CD4-positive, alpha-beta T cell (primary cell): Measurements from ENCODE around the gene NPAS3. TPM values are rescaled to one million over a fixed set of nuclear protein-coding genes. Genes with fewer than 3 reads are reported as not detected.

Source experiments
- ATAC-seq: fragments of 200-7000 bp; cut with Tn5 transposase; one replicate; pipeline ENCODE4 v1.10.0; 2022; ENCODE audit warnings: mild to moderate bottlenecking; ENCODE audit not compliant: poor library complexity
- CTCF ChIA-PET: fragments of 350-600 bp; sonication (Branson Sonifier 250); formaldehyde crosslinking; loops from one replicate; lab custom pipeline; 2021; ENCODE audit warnings: antibody characterized with exemption, inconsistent platforms; lab: Charles Lee
- POLR2A ChIA-PET: fragments of 350-600 bp; sonication (Branson Sonifier 250); formaldehyde crosslinking; loops from one replicate; lab custom pipeline; 2021; ENCODE audit warnings: antibody characterized with exemption, inconsistent platforms; lab: Charles Lee
- DNase-seq, 14 experiments: peaks; one replicate each; pipeline ENCODE4 v3.0.0-alpha.2; 2013 to 2020; ENCODE audit warnings: mixed read lengths in 2 of 14
- H3K27ac ChIP-seq, 2 donors: one replicate each; pipeline versions ENCODE4 v1.5.1 to v1.7.0; 2013; ENCODE audit warnings: low read length in 2 of 2, low read depth in 1 of 2, mild to moderate bottlenecking in 1 of 2
- H3K27me3 ChIP-seq, 2 experiments: 1 replicate in 1 of 2; 2 replicates in 1 of 2; pipeline versions ENCODE4 v1.6.1 to v1.7.0; 2013; ENCODE audit warnings: low read length in 2 of 2, control low read depth in 1 of 2, mild to moderate bottlenecking in 1 of 2, moderate library complexity in 1 of 2; ENCODE audit not compliant: insufficient read depth in 2 of 2, control insufficient read depth in 1 of 2
- H3K36me3 ChIP-seq: one replicate; pipeline ENCODE4 v1.6.1; 2013; ENCODE audit warnings: low read length, control low read depth; ENCODE audit not compliant: insufficient read depth
- H3K4me1 ChIP-seq: one replicate; pipeline ENCODE4 v1.6.1; 2013; ENCODE audit warnings: low read length, control low read depth; ENCODE audit not compliant: insufficient read depth
- H3K4me3 ChIP-seq: one replicate; pipeline ENCODE4 v1.5.1; 2013; ENCODE audit warnings: mild to moderate bottlenecking, low read length, moderate library complexity
- H3K9me3 ChIP-seq, 2 experiments: 1 replicate in 1 of 2; 2 replicates in 1 of 2; pipeline versions ENCODE4 v1.6.1 to v1.7.0; 2013; ENCODE audit warnings: low read length in 2 of 2, mild to moderate bottlenecking in 2 of 2, control low read depth in 1 of 2, moderate library complexity in 1 of 2; ENCODE audit not compliant: control insufficient read depth in 1 of 2, insufficient read depth in 1 of 2
- H3K27ac Mint-ChIP-seq: one replicate; pipeline ENCODE4 v1.8.0; 2020; ENCODE audit warnings: mixed read lengths
- H3K27me3 Mint-ChIP-seq: one replicate; pipeline ENCODE4 v1.8.0; 2021; ENCODE audit warnings: mixed read lengths
- H3K36me3 Mint-ChIP-seq: one replicate; pipeline ENCODE4 v1.8.0; 2021; ENCODE audit warnings: low read depth, mixed read lengths
- H3K4me1 Mint-ChIP-seq: one replicate; pipeline ENCODE4 v1.8.0; 2021; ENCODE audit warnings: low read depth, mixed read lengths
- H3K4me3 Mint-ChIP-seq: one replicate; pipeline ENCODE4 v1.8.0; 2020; ENCODE audit warnings: mild to moderate bottlenecking, mixed read lengths
- H3K9me3 Mint-ChIP-seq: one replicate; pipeline ENCODE4 v1.8.0; 2020; ENCODE audit warnings: mixed read lengths
- intact Hi-C, 2 experiments: fragments of 100-400 bp; cut with DNase I in 1 of 2; cut with micrococcal nuclease in 1 of 2; formaldehyde crosslinking; loops; one replicate each; pipeline versions ENCODE4 v1.15.1 to v1.9.0; 2023 to 2025; cut with DNase I, micrococcal nuclease
- total RNA-seq, 174 experiments: library from RNA in 2 of 174; stranded (reverse) in 2 of 174; gene quantifications; one replicate each; pipeline ENCODE4 v1.2.3 and lab custom pipeline; 2021 to 2026
- TF ChIP-seq, protein P1 (sequence below): fragments of 200-600 bp; IDR thresholded peaks from one replicate; pipeline ENCODE4 v1.8.0; 2022; ENCODE audit warnings: antibody characterized with exemption, mild to moderate bottlenecking

NPAS3 gene
- total RNA-seq, 2 experiments from 2014 or later, result not detected

DNA sequence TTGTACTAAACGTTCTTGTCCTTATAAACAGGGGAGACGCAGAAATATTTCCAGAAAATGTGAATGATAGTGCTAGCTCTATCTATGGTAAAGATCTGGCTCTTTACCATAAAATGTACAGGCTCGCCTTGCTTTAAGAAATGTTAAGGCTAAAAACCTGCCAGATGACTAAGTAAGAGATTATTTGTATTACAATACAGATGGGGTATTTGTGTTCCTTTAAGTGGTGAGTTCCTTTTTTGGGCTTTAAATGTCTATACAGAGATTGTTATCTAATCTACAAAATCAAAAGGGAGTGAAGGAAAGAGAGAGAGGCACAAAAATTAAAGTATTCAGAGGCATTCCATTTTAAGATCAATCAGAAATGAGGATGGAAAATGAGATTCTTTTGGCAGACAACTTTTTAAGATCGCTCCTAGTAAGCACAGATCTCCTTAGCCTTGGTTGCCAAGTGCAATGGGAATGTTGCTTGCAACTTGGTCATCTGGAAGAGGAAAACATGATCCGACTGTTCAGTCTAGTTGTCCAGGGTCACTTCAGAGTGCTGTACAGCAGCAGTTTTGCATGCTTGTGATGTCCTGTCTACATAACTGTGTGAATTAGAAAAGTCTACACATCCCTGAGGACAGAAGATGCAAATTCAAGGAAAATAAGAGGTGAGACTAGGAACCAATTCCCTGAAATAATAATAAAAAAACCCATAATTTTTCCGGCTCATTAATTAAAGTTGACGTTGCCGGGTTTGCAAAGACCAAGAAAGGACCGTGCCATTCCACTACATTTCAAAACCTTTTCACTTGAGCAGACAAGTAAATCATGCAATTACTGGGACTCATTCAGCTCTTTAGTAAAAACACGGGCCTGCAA is 631.4 kb downstream of the NPAS3 start:
- Histone ChIP-seq H3K36me3 (no peaks in the 10 kb centered on the region), H3K9me3 (peaks cover 0 to 3% of the 10 kb centered on the region in 2 experiments), H3K4me3 (no peak overlapping the region), H3K4me1 (no peaks in the 10 kb centered on the region), H3K27me3 (no peaks in the 10 kb centered on the region), H3K27ac (no peak overlapping the region)
- TF ChIP-seq, protein P1, sequence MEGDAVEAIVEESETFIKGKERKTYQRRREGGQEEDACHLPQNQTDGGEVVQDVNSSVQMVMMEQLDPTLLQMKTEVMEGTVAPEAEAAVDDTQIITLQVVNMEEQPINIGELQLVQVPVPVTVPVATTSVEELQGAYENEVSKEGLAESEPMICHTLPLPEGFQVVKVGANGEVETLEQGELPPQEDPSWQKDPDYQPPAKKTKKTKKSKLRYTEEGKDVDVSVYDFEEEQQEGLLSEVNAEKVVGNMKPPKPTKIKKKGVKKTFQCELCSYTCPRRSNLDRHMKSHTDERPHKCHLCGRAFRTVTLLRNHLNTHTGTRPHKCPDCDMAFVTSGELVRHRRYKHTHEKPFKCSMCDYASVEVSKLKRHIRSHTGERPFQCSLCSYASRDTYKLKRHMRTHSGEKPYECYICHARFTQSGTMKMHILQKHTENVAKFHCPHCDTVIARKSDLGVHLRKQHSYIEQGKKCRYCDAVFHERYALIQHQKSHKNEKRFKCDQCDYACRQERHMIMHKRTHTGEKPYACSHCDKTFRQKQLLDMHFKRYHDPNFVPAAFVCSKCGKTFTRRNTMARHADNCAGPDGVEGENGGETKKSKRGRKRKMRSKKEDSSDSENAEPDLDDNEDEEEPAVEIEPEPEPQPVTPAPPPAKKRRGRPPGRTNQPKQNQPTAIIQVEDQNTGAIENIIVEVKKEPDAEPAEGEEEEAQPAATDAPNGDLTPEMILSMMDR, result no peak
- ChIA-PET POLR2A (no interaction called here), CTCF (no interaction called here)
- H3K27ac Mint-ChIP-seq, result no peak overlapping the region
- ATAC-seq (no peak), DNase-seq (no peak)
- H3K27me3 Mint-ChIP-seq, result no peaks in the 10 kb centered on the region
- no peaks in the 10 kb centered on the region for H3K36me3 Mint-ChIP-seq
- H3K9me3 Mint-ChIP-seq, result peaks cover 2% of the 10 kb centered on the region
- H3K4me1 Mint-ChIP-seq, result no peaks in the 10 kb centered on the region
- no peak overlapping the region for H3K4me3 Mint-ChIP-seq
- intact Hi-C loops, result no loop called here

- H3K4me3 ChIP-seq, result no peak overlapping the region
- intact Hi-C loops, result no loop called here
- DNase-seq (no peak), ATAC-seq (no peak)
- ChIA-PET CTCF (no interaction called here), POLR2A (no interaction called here)
- no peaks in the 10 kb centered on the region for H3K4me1 ChIP-seq
- H3K27me3 Mint-ChIP-seq, result no peaks in the 10 kb centered on the region
- no peak overlapping the region for H3K27ac Mint-ChIP-seq
- H3K9me3 Mint-ChIP-seq, result peaks cover 2% of the 10 kb centered on the region
- no peaks in the 10 kb centered on the region for H3K4me1 Mint-ChIP-seq
- H3K27me3 ChIP-seq, result no peaks in the 10 kb centered on the region
- no peaks in the 10 kb centered on the region for H3K36me3 Mint-ChIP-seq
- H3K36me3 ChIP-seq, result no peaks in the 10 kb centered on the region
- H3K9me3 ChIP-seq, result peaks cover 0 to 3% of the 10 kb centered on the region in 2 experiments
- H3K27ac ChIP-seq, result no peak overlapping the region
- TF ChIP-seq, protein P1, result no peak
- H3K4me3 Mint-ChIP-seq, result no peak overlapping the region
Observed at GRCh38 chr14:33570694-33571310, 632.1 kb downstream of the NPAS3 start.

DNA sequence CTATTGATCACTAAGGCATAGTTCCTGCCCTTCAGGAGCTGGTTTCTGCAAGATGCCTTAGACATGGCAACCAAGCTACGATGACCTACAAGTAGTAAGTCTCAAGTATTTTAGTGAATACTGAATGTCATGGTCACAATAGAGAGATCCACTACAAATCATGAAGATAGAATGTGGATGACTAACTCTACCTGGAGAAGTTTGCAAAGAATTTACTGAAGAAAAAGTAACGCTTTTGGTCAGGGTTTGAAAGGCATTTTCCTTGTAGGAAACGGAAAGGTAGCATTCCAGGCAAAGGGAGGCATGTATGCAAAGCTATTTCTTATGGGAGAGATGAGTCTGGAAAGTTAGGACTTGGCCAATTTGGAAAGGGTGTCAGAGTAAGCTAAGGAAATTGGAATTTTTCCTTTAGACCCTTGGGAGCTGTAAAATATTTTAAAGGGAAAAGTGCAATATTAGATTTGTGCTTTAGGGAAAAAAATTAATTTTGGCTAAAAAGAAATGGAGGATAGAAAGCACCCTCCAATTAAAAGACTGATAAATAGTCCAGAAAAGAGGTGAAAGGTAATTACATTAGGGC is 634.7 kb downstream of the NPAS3 start:
- H3K9me3 Mint-ChIP-seq, result peaks cover 2% of the 10 kb centered on the region
- DNase-seq (no peak), ATAC-seq (no peak)
- POLR2A ChIA-PET, result no interaction called here
- no peaks in the 10 kb centered on the region for H3K36me3 Mint-ChIP-seq
- Histone ChIP-seq H3K9me3 (peaks cover 0 to 3% of the 10 kb centered on the region in 2 experiments), H3K4me3 (no peak overlapping the region), H3K27ac (no peak overlapping the region), H3K27me3 (no peaks in the 10 kb centered on the region), H3K36me3 (no peaks in the 10 kb centered on the region), H3K4me1 (no peaks in the 10 kb centered on the region)
- no peaks in the 10 kb centered on the region for H3K27me3 Mint-ChIP-seq
- CTCF ChIA-PET, result no interaction called here
- no peak overlapping the region for H3K27ac Mint-ChIP-seq
- no peak overlapping the region for H3K4me3 Mint-ChIP-seq
- no peaks in the 10 kb centered on the region for H3K4me1 Mint-ChIP-seq
- TF ChIP-seq, protein P1, result no peak
- intact Hi-C loops, result no loop called here
